Ovary (tissue), 3 donors: ENCODE measurements around the gene PSME1.

Experiments
- CTCF ChIP-seq, 3 donors: fragments of 450-650 bp in 2 of 3; fragments of 200-600 bp in 1 of 3; IDR thresholded peaks; one replicate each; pipeline versions ENCODE4 v1.5.1 to v1.8.0; 2016 to 2022; ENCODE audit warnings: antibody characterized with exemption in 3 of 3, mild to moderate bottlenecking in 1 of 3
- POLR2A ChIP-seq: fragments of 450-650 bp; IDR thresholded peaks from one replicate; pipeline ENCODE4 v1.6.1; 2017; ENCODE audit warnings: antibody characterized with exemption, mild to moderate bottlenecking, moderate library complexity
- donor health status: DM: no; HTN: no; CAD: no.

GRCh38 chr14:24172871-24173281 is 36.9 kb downstream of the PSME1 start:
- TF ChIP-seq CTCF (IDR thresholded peaks at IDR 0.05) (no peak), POLR2A (no peak)
